ENCODE data around the gene SLC35C1.

- TF ChIP-seq CTBP1 (IDR thresholded peaks at IDR 0.05; ENCODE audit: borderline replicate concordance), result no peak
- no peak for TF ChIP-seq SUZ12 (IDR thresholded peaks at IDR 0.05)
- TF ChIP-seq FOXA1 (IDR thresholded peaks at IDR 0.05), result no peak
- TF ChIP-seq ELF4 (IDR thresholded peaks at IDR 0.05), result no peak
- no peak for TF ChIP-seq FOXK2 (IDR thresholded peaks at IDR 0.05)
- no peak for TF ChIP-seq ARNT (IDR thresholded peaks at IDR 0.05)
- no peak for TF ChIP-seq FOXM1 (IDR thresholded peaks at IDR 0.05; ENCODE audit: borderline replicate concordance)
- no peak for TF ChIP-seq LEF1 (IDR thresholded peaks at IDR 0.05; ENCODE audit: borderline replicate concordance)
- no peak for TF ChIP-seq SP1 (IDR thresholded peaks at IDR 0.05)
- no peak for TF ChIP-seq BHLHE40 (IDR thresholded peaks at IDR 0.05; ENCODE audit: borderline replicate concordance)
Observed at GRCh38 chr11:45806072-45806933, 1.4 kb downstream of the SLC35C1 start.

Data from HEK293T (cell line).